Adipocyte (in vitro differentiated cells): ENCODE measurements around the gene S1PR3.
A peak's percentile ranks its signal among the peaks of the same experiment; 100 is the strongest.

Experiments used
- DNase-seq: peaks from one replicate; pipeline ENCODE4 v3.0.0-alpha.2; 2015; ENCODE audit warnings: low read depth
- H3K27me3 ChIP-seq: replicated peaks from 2 replicates; pipeline ENCODE4 v1.7.0; 2013; ENCODE audit warnings: mild to moderate bottlenecking, low read length, moderate library complexity; ENCODE audit not compliant: control insufficient read depth, insufficient read depth
- H3K36me3 ChIP-seq: 2 replicates; pipeline ENCODE4 v1.7.0; 2013; ENCODE audit warnings: low read length, mild to moderate bottlenecking, moderate library complexity; ENCODE audit not compliant: control insufficient read depth, insufficient read depth, severe bottlenecking
- H3K4me1 ChIP-seq: 2 replicates; pipeline ENCODE4 v1.7.0; 2013; ENCODE audit warnings: mild to moderate bottlenecking, low read length, moderate library complexity; ENCODE audit not compliant: control insufficient read depth, insufficient read depth
- H3K4me3 ChIP-seq: 2 replicates; pipeline ENCODE4 v1.7.0; 2013; ENCODE audit warnings: mild to moderate bottlenecking, low read length, moderate library complexity
- H3K9ac ChIP-seq: 2 replicates; pipeline ENCODE4 v1.7.0; 2013; ENCODE audit warnings: mild to moderate bottlenecking, low read length, moderate library complexity
- H3K9me3 ChIP-seq: 2 replicates; pipeline ENCODE4 v1.7.0; 2013; ENCODE audit warnings: mild to moderate bottlenecking, low read length, moderate library complexity; ENCODE audit not compliant: control insufficient read depth

Gene S1PR3

DNA sequence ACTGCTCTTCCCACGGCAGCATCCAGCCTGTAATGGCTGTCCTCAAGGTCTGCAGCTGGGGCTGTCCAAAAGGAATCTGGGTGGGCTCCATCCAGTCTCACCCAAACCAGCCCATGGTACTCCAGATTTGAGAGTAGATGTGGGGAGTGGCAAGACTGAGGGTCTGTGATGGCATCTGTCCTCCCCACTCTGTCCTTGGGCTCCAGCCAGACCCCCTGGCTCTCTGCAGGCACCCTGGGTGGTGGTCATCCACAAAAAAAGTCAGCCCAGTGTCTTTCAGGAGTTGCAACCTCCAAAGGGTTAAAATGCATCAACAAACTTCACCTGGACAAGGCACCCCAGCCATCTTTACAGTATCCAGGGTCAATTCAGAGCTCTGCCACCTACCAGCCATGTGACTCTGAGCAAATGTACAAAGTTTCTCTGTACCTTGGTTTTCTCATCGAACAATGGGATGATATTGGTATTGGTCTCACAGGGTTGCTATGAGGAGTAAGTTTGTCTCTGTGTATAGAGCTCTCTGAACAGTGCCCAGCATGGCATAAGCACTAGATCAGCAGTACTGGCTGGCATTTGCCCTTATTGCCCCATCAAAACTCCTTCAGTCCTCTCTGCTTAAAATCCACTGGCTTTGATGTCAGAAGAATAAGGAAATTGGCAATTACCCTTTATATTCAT lies 7.3 kb upstream of the S1PR3 start:
- H3K4me3 ChIP-seq, result no peak overlapping the region
- H3K4me1 ChIP-seq, result peaks cover 27% of the 10 kb centered on the region
- no peaks in the 10 kb centered on the region for H3K36me3 ChIP-seq
- H3K9ac ChIP-seq, result no peak overlapping the region
- no peaks in the 10 kb centered on the region for H3K27me3 ChIP-seq
- DNase-seq, result no peak
- peaks cover 6% of the 10 kb centered on the region for H3K9me3 ChIP-seq

GRCh38 chr9:88984543-88984883 lies 6.8 kb upstream of the S1PR3 start:
- no peaks in the 10 kb centered on the region for H3K36me3 ChIP-seq
- no peak overlapping the region for H3K4me3 ChIP-seq
- H3K4me1 ChIP-seq, result peaks cover 26% of the 10 kb centered on the region
- peaks cover 6% of the 10 kb centered on the region for H3K9me3 ChIP-seq
- H3K27me3 ChIP-seq, result no peaks in the 10 kb centered on the region
- H3K9ac ChIP-seq, result no peak overlapping the region
- DNase-seq, result no peak

DNA sequence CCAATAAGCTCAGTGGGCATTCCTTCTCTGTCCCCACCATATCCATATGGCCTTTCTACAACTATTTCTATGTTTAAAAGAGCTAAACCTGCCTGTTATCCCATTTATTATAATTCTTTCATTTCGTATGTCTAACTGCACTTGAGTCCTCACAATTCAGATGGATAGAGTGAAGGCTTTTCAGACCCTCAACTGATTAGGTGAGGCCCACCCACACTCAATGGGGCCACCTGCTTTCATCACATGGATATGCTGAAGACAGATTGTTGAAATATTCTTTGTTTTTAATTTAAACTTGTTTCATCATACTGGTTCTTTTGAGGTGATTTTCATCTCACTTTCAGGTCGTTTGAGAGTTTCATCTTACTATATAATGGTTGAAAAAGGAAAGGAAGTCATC lies 5.7 kb upstream of the S1PR3 start:
- Histone ChIP-seq H3K4me1 (peaks cover 21% of the 10 kb centered on the region), H3K4me3 (no peak overlapping the region), H3K36me3 (no peaks in the 10 kb centered on the region), H3K9ac (no peak overlapping the region), H3K27me3 (no peaks in the 10 kb centered on the region), H3K9me3 (peaks cover 6% of the 10 kb centered on the region)
- DNase-seq, result no peak

DNA sequence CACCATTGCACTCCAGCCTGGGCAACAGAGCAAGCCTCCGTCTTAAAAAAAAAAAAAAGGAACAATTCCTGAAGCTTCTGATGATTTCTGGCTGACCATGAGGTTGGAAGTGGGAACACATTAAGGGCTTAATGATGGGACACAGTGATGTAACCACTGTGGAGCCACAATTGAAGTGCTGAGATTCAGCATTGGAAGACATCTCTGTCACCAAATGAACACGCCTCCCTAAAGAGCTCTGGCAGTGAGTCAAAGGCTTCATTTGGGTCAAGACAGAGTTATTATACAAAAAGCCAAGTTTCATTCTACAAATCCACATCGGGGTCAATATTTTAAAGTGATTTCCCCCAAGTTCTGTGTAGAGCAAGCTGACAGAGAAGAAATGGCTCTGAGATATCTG lies 4.5 kb upstream of the S1PR3 start:
- no peak overlapping the region for H3K9ac ChIP-seq
- H3K4me1 ChIP-seq, result peaks cover 11% of the 10 kb centered on the region
- peaks cover 5% of the 10 kb centered on the region for H3K9me3 ChIP-seq
- no peaks in the 10 kb centered on the region for H3K27me3 ChIP-seq
- no peak overlapping the region for H3K4me3 ChIP-seq
- no peak for DNase-seq
- no peaks in the 10 kb centered on the region for H3K36me3 ChIP-seq

DNA sequence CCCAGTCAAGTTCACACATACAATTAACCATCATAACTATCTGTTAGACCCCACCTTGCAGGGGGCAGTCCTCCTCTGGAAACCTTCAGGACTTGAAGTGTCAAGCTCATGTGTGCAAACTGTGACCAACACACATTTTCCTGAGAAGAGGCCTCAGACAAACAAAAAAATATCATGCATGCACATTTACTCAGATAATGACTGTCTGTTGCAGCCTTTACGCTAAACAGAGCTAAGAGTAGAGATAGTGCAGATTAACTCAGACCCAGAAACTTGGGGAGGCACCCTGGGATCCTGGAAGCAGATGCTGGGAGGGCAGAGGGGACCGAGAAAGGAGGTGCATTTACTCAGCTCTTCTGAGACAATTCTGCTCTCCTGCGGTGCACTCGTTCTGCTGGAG lies 3.6 kb upstream of the S1PR3 start:
- no peak overlapping the region for H3K4me3 ChIP-seq
- no peaks in the 10 kb centered on the region for H3K9me3 ChIP-seq
- H3K9ac ChIP-seq, result no peak overlapping the region
- no peaks in the 10 kb centered on the region for H3K27me3 ChIP-seq
- H3K4me1 ChIP-seq, result peaks cover 20% of the 10 kb centered on the region
- H3K36me3 ChIP-seq, result no peaks in the 10 kb centered on the region
- no peak for DNase-seq

DNA sequence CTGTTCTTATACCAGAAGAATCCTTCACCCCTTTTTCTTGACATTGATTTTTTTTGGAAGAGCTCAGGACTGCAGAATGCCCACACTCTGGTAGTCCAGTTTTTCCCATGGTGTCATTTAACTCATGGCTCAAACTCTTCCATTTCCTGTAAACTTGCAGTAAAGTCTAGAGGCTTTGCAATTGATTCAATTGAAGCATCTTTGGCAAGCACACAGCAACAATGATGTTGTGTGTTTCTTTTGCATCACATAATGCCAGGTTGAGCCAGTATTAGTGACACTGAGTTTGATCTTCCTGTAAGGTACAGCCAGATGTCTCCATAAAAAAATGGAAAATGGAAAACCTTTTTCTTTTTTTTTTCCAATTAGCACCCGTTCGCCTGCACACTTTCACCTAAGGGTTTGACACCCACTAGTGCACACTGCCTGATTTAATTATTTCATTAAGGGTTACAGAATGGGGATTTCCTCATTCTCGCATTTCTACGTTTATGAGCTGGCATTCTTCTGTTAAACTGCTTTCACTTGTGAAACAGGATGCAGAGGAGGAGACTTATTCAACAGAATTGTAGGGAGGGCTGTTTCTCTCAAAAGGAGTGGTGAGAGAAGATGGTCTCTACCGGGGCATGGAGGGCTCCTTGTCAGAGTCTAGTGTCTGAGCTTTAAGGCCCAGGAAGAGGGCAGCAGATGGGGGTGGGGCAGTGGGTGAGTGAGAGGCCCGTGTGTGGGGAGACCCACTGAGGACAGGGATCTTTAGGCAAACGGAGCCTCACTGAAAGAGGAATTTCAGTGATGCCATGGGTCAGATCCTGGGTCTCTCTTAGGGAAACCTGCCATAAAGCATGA lies 2.2 kb upstream of the S1PR3 start:
- H3K9me3 ChIP-seq, result no peaks in the 10 kb centered on the region
- no peak overlapping the region for H3K4me3 ChIP-seq
- H3K4me1 ChIP-seq, result peaks cover 28% of the 10 kb centered on the region
- H3K36me3 ChIP-seq, result no peaks in the 10 kb centered on the region
- H3K9ac ChIP-seq, result no peak overlapping the region
- peak; percentile 72 for DNase-seq
- H3K27me3 ChIP-seq, result no peaks in the 10 kb centered on the region

GRCh38 chr9:88990041-88990728 lies 1.1 kb upstream of the S1PR3 start:
- H3K9me3 ChIP-seq, result no peaks in the 10 kb centered on the region
- peaks cover 40% of the 10 kb centered on the region for H3K4me1 ChIP-seq
- H3K4me3 ChIP-seq, result no peak overlapping the region
- H3K27me3 ChIP-seq, result no peaks in the 10 kb centered on the region
- no peak for DNase-seq
- no peak overlapping the region for H3K9ac ChIP-seq
- H3K36me3 ChIP-seq, result no peaks in the 10 kb centered on the region

DNA sequence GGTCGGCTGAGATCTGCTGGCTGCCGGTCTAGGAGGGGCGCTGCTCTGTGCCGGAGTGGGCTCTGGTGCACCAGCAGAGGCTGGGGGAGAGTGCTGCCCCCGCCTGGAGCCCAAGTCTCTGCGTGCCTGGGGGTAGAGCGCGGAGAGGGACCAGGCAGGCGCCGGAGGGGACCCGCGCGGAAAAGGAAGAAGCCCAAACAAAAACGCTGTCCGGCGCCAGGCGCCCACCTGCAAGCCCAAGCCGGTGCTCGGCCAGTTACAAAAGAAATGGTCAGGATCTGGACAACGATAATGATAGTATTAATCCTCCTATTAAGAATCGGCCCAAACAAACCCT lies 571 bp upstream of the S1PR3 start:
- Histone ChIP-seq H3K27me3 (no peaks in the 10 kb centered on the region), H3K36me3 (no peaks in the 10 kb centered on the region), H3K4me3 (peak overlapping the region; percentile 73), H3K9ac (peak overlapping the region; percentile 48), H3K9me3 (no peaks in the 10 kb centered on the region), H3K4me1 (peaks cover 43% of the 10 kb centered on the region)
- no peak for DNase-seq

- H3K9me3 ChIP-seq, result no peaks in the 10 kb centered on the region
- no peaks in the 10 kb centered on the region for H3K36me3 ChIP-seq
- H3K4me3 ChIP-seq, result peak overlapping the region; percentile 88
- no peaks in the 10 kb centered on the region for H3K27me3 ChIP-seq
- peak overlapping the region; percentile 80 for H3K9ac ChIP-seq
- DNase-seq, result peak; percentile 25
- H3K4me1 ChIP-seq, result peaks cover 43% of the 10 kb centered on the region
Measured at GRCh38 chr9:88992556-88992955, 1.3 kb downstream of the S1PR3 start.

DNA sequence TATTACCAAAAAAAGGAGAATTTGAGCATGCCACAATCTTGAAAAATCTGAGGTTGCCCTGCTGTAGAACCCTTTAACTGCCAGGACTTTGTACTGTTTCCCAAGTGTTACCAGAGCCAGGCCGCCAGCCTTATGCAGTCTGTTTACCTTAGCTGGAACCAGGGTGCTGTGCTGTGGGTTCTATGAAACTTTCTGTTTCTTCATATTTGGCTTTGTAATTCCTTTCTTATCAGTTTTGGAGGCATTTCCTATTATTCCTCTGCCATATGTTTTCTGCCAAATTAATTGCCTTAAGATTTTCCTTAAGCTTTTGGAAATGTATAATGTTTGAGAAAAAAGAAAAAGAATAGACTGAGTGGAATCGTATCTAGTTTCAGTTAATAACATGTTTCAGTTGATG lies 2.1 kb downstream of the S1PR3 start:
- Histone ChIP-seq H3K9ac (peak overlapping the region; percentile 80), H3K9me3 (no peaks in the 10 kb centered on the region), H3K4me1 (peaks cover 43% of the 10 kb centered on the region), H3K4me3 (peak overlapping the region; percentile 88), H3K27me3 (no peaks in the 10 kb centered on the region), H3K36me3 (no peaks in the 10 kb centered on the region)
- peak; percentile 41 for DNase-seq

GRCh38 chr9:88993871-88994460 lies 2.7 kb downstream of the S1PR3 start:
- DNase-seq, result no peak
- Histone ChIP-seq H3K36me3 (no peaks in the 10 kb centered on the region), H3K27me3 (no peaks in the 10 kb centered on the region), H3K4me1 (peaks cover 46% of the 10 kb centered on the region), H3K9ac (peak overlapping the region; percentile 0), H3K4me3 (peak overlapping the region; percentile 88), H3K9me3 (no peaks in the 10 kb centered on the region)
